Measurements from ENCODE around the gene DNAI1. TPM values are rescaled to one million over a fixed set of nuclear protein-coding genes. Genes with fewer than 3 reads are reported as not detected.

DNAI1 gene
- total RNA-seq, 1 experiment from 2014 or later, result 1.1 TPM

DNA sequence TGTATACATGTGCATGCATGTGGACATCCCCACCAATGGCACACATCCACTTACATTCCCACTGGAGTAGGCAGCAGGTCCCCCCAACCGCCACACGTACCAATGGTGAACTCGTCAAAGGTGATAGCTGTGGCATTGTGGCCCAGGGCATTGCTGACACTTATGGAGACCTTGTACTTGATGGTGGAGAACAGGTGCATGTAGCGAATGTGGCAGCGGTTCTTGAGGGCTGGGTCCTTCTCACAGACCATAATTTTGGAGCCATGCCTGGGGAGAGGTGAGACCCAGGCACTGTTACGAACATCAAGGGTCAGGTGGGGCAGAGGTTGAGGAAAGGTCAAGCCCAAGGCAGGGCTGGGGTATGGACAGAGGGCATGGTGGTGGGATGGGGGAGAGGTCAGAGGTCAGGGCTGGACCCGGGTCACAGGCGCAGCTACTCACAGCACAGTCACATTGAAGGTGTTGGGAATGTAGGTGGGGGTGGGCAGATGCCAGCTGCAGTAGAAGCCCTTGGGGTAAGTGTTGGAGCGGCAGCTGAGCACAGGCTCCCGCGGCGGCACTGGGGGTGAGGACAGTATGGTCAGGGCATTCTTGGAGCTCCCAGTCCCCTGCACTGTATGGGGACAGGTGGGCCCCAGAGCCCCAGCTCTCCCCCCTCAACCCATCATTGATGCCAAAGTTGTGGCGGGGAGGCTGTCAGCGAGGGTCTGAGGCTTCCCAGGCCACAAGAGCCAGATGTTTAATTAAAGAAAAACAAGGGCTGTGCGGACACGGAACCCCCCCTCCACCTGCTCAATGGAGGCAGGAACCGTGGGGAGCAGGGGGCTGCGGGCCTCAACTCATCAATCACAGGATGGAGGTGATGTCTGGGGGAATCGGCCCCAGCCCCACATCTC is 99.1 kb downstream of the DNAI1 start:
- no peaks in the 10 kb centered on the region for H3K79me2 ChIP-seq (ENCODE audit: insufficient read depth, low read length)
- H3K27ac ChIP-seq (ENCODE audit: low read depth, low read length), result no peak overlapping the region
- no peak for ATAC-seq
- no peak for DNase-seq (ENCODE audit: low read depth, low spot score)
- no peaks in the 10 kb centered on the region for H3K4me1 ChIP-seq (ENCODE audit: control insufficient read depth in 1 of 2, insufficient read depth in 2 of 2, low read length in 2 of 2)
- BruUV-seq (replicated peaks), result no TSS peak
- no peaks in the 10 kb centered on the region for H3K36me3 ChIP-seq (ENCODE audit: control insufficient read depth in 1 of 2, insufficient read depth in 2 of 2, low read length in 2 of 2)
- POLR2A ChIA-PET, result no interaction called here
- CTCF ChIA-PET, result interaction anchor here (1.2 to 1.4 kb wide), 2 partner anchors 34 to 154 kb away, joined by 3 to 4 read pairs; no protein-coding TSS in a partner anchor
- no peaks in the 10 kb centered on the region for H4K20me1 ChIP-seq (ENCODE audit: insufficient read depth)
- H3K4me2 ChIP-seq (ENCODE audit: low read length), result no peak overlapping the region
- no peak overlapping the region for H3K9ac ChIP-seq (ENCODE audit: low read length)
- H3K9me3 ChIP-seq (ENCODE audit: control insufficient read depth in 1 of 2, insufficient read depth in 1 of 2, low read depth in 1 of 2, low read length in 2 of 2), result no peaks in the 10 kb centered on the region
- no peak for TF ChIP-seq ZFX (IDR thresholded peaks at IDR 0.05)
- TF ChIP-seq, protein P1, sequence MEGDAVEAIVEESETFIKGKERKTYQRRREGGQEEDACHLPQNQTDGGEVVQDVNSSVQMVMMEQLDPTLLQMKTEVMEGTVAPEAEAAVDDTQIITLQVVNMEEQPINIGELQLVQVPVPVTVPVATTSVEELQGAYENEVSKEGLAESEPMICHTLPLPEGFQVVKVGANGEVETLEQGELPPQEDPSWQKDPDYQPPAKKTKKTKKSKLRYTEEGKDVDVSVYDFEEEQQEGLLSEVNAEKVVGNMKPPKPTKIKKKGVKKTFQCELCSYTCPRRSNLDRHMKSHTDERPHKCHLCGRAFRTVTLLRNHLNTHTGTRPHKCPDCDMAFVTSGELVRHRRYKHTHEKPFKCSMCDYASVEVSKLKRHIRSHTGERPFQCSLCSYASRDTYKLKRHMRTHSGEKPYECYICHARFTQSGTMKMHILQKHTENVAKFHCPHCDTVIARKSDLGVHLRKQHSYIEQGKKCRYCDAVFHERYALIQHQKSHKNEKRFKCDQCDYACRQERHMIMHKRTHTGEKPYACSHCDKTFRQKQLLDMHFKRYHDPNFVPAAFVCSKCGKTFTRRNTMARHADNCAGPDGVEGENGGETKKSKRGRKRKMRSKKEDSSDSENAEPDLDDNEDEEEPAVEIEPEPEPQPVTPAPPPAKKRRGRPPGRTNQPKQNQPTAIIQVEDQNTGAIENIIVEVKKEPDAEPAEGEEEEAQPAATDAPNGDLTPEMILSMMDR (IDR thresholded peaks at IDR 0.05 in 2 of 3, conservative IDR thresholded peaks at IDR 0.05 in 1 of 3; ENCODE audit: borderline replicate concordance in 1 of 3, insufficient read depth in 1 of 3, low read depth in 2 of 3, low read length in 2 of 3), result no peak
- no peak for TF ChIP-seq EGR1 (IDR thresholded peaks at IDR 0.05; ENCODE audit: low read depth)
- no peak for TF ChIP-seq JUND (IDR thresholded peaks at IDR 0.05)
- TF ChIP-seq, protein P2, sequence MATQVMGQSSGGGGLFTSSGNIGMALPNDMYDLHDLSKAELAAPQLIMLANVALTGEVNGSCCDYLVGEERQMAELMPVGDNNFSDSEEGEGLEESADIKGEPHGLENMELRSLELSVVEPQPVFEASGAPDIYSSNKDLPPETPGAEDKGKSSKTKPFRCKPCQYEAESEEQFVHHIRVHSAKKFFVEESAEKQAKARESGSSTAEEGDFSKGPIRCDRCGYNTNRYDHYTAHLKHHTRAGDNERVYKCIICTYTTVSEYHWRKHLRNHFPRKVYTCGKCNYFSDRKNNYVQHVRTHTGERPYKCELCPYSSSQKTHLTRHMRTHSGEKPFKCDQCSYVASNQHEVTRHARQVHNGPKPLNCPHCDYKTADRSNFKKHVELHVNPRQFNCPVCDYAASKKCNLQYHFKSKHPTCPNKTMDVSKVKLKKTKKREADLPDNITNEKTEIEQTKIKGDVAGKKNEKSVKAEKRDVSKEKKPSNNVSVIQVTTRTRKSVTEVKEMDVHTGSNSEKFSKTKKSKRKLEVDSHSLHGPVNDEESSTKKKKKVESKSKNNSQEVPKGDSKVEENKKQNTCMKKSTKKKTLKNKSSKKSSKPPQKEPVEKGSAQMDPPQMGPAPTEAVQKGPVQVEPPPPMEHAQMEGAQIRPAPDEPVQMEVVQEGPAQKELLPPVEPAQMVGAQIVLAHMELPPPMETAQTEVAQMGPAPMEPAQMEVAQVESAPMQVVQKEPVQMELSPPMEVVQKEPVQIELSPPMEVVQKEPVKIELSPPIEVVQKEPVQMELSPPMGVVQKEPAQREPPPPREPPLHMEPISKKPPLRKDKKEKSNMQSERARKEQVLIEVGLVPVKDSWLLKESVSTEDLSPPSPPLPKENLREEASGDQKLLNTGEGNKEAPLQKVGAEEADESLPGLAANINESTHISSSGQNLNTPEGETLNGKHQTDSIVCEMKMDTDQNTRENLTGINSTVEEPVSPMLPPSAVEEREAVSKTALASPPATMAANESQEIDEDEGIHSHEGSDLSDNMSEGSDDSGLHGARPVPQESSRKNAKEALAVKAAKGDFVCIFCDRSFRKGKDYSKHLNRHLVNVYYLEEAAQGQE (IDR thresholded peaks at IDR 0.05; ENCODE audit: low read depth), result no peak
- TF ChIP-seq ELF1 (IDR thresholded peaks at IDR 0.05; ENCODE audit: borderline replicate concordance, low read depth), result no peak
- no peak for TF ChIP-seq POLR2AphosphoS5 (IDR thresholded peaks at IDR 0.05; ENCODE audit: low read depth, low read length)
- TF ChIP-seq CEBPB (IDR thresholded peaks at IDR 0.05; ENCODE audit: low read depth), result no peak
- no peak for TF ChIP-seq RAD21 (IDR thresholded peaks at IDR 0.05; ENCODE audit: low read depth)
- no peak for TF ChIP-seq MAX (IDR thresholded peaks at IDR 0.05)
- TF ChIP-seq, protein P3, sequence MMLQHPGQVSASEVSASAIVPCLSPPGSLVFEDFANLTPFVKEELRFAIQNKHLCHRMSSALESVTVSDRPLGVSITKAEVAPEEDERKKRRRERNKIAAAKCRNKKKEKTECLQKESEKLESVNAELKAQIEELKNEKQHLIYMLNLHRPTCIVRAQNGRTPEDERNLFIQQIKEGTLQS (IDR thresholded peaks at IDR 0.05), result no peak
- no peak for TF ChIP-seq FOSL1 (IDR thresholded peaks at IDR 0.05; ENCODE audit: low read depth)
- no peak for TF ChIP-seq EZH2 (IDR thresholded peaks at IDR 0.05)
- RAD21 ChIA-PET (ENCODE audit: low non-redundant PET in 1 of 2, low total read pairs in 2 of 2, uncharacterized antibody in 2 of 2, unreplicated experiment in 2 of 2), result no interaction called here
- intact Hi-C loops (cut with micrococcal nuclease), result no loop called here
- H3K27me3 ChIP-seq (ENCODE audit: insufficient read depth, low read length), result no peaks in the 10 kb centered on the region
- H3K9me2 ChIP-seq (ENCODE audit: insufficient read depth), result no peaks in the 10 kb centered on the region
- no peak overlapping the region for H3K4me3 ChIP-seq (replicated peaks in 1 of 2; ENCODE audit: low read depth in 1 of 2, low read length in 2 of 2)
- H2AFZ ChIP-seq (ENCODE audit: low read depth, low read length, poor library complexity, severe bottlenecking), result no peak overlapping the region
